Astrocyte (in vitro differentiated cells and primary cell): Measurements from ENCODE around the gene PROX2.

Source experiments
- EZH2 ChIP-seq: IDR thresholded peaks from 2 replicates; pipeline ENCODE4 v1.6.1; 2012; ENCODE audit warnings: mild to moderate bottlenecking, low read length, inconsistent platforms; ENCODE audit not compliant: insufficient read depth
- TF ChIP-seq, protein P1 (sequence below): IDR thresholded peaks from 2 replicates; pipeline ENCODE4 v1.5.1; 2011; ENCODE audit warnings: low read depth, mild to moderate bottlenecking, inconsistent platforms, low read length, moderate library complexity; ENCODE audit not compliant: insufficient read depth

GRCh38 chr14:74860899-74861733, 14.8 kb downstream of the PROX2 start:
- TF ChIP-seq, protein P1, sequence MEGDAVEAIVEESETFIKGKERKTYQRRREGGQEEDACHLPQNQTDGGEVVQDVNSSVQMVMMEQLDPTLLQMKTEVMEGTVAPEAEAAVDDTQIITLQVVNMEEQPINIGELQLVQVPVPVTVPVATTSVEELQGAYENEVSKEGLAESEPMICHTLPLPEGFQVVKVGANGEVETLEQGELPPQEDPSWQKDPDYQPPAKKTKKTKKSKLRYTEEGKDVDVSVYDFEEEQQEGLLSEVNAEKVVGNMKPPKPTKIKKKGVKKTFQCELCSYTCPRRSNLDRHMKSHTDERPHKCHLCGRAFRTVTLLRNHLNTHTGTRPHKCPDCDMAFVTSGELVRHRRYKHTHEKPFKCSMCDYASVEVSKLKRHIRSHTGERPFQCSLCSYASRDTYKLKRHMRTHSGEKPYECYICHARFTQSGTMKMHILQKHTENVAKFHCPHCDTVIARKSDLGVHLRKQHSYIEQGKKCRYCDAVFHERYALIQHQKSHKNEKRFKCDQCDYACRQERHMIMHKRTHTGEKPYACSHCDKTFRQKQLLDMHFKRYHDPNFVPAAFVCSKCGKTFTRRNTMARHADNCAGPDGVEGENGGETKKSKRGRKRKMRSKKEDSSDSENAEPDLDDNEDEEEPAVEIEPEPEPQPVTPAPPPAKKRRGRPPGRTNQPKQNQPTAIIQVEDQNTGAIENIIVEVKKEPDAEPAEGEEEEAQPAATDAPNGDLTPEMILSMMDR: peak; percentile 78
- TF ChIP-seq EZH2: no peak
